Measurements from ENCODE around the gene PRLHR. TPM values are rescaled to one million over a fixed set of nuclear protein-coding genes. Genes with fewer than 3 reads are reported as not detected.

Gene PRLHR
- total and polyA plus RNA-seq, 10 donors: not detected

DNA sequence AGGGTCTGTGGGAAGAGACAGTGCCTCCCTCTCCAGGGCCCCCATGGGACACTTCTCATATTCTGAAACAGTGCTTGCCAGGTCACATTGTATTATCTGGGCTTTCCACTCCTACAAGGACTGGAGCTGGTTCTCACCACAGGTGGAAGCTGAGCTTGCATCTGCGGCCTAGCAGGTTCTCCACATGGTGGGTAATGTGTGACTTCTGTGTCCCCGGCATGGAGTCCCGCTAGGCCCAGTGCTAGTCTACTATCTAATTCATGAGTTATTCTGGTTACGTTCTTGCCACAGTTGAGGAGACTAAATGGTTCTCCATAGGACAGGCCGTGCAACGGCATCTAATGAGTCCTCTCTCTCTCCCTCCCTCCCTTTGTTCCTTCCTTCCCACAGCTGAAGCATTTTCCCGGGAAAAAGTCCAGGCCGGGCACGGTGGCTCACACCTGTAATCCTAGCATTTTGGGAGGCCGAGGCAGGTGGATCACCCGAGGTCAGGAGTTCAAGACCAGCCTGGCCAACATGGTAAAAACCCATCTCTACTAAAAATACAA is 27.7 kb downstream of the PRLHR start:
- Histone ChIP-seq H3K9me3 (peaks cover 0 to 2% (median 0%) of the 10 kb centered on the region in 8 donors), H3K4me1 (peaks cover 0 to 14% (median 3%) of the 10 kb centered on the region in 6 donors), H3K36me3 (no peaks in the 10 kb centered on the region), H3K27me3 (replicated peaks in 1 of 7) (peaks cover 0 to 4% (median 0%) of the 10 kb centered on the region in 7 donors), H3K4me3 (no peak overlapping the region), H3K27ac (no peak overlapping the region)
- WGBS, 5 donors: 74 to 87% (median 80%) methylated on average over 11 of the region's 11 CpGs
- intact Hi-C loops (cut with DNase I; ENCODE audit: low total_unique reads): loop anchor here (5.0 kb wide), 1 partner anchor 155 kb away; no protein-coding TSS in a partner anchor
- TF ChIP-seq CTCF (IDR thresholded peaks at IDR 0.05 in 8 of 11, conservative IDR thresholded peaks at IDR 0.05 in 3 of 11) (no peak), POLR2A (IDR thresholded peaks at IDR 0.05) (no peak), POLR2AphosphoS5 (IDR thresholded peaks at IDR 0.05) (no peak)
- no peak for DNase-seq

GRCh38 chr10:118566911-118567310 is 28.5 kb downstream of the PRLHR start:
- Histone ChIP-seq H3K4me1 (peaks cover 0 to 14% (median 3%) of the 10 kb centered on the region in 6 donors), H3K27ac (no peak overlapping the region), H3K9me3 (peaks cover 0 to 9% (median 4%) of the 10 kb centered on the region in 8 donors), H3K27me3 (replicated peaks in 1 of 7) (peaks cover 0 to 4% (median 0%) of the 10 kb centered on the region in 7 donors), H3K36me3 (no peaks in the 10 kb centered on the region), H3K4me3 (no peak overlapping the region)
- 76 to 91% (median 85%) methylated on average over 8 of the region's 8 CpGs for WGBS, 5 donors
- TF ChIP-seq CTCF (IDR thresholded peaks at IDR 0.05 in 8 of 11, conservative IDR thresholded peaks at IDR 0.05 in 3 of 11) (no peak), POLR2A (IDR thresholded peaks at IDR 0.05) (no peak), POLR2AphosphoS5 (IDR thresholded peaks at IDR 0.05) (no peak)
- intact Hi-C loops (cut with DNase I; ENCODE audit: low total_unique reads): loop anchor here (5.0 kb wide), 1 partner anchor 155 kb away; no protein-coding TSS in a partner anchor
- no peak for DNase-seq

DNA sequence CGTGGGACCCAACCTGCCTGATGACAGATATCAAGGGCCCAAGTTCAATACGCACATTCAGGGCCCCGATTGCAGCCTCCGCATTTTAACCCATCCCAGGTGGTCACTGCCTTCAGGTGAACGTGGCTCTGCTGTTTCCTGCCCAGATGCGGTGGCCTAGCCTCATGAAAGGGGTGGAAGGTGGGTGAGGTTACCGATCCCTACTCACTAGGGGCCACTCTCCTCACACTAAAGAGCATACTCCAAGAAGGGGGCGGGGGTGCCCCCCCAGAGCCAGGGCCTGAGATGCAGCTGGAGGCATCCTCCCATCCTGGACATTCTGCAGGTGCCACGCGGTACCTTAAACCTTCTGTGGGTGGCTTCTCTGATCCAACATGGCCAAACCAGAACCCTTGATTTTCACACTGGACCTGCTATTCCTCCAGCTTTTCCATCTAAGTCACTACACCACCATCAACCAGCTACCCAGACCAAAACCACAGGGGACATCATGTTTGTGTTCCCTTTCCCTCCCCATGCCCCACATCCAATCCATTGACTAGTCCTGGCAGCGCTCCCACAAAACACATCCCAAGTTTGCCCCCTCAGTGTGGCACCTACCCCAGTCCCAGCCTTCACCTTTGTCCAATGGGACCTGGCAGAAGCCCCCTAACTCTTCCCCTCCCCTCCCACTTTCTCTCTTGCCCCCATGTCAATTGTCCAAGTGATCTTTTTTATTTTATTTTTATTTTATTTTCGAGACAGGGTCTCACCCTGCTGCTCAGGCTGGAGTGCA is 30.0 kb downstream of the PRLHR start:
- no peak overlapping the region for H3K27ac ChIP-seq

More for the DNA sequence above, 30.0 kb downstream of the PRLHR start:
- intact Hi-C loops (cut with DNase I; ENCODE audit: low total_unique reads): loop anchor here (5.0 kb wide), 1 partner anchor 157 kb away; no protein-coding TSS in a partner anchor
- TF ChIP-seq POLR2AphosphoS5 (IDR thresholded peaks at IDR 0.05): no peak
- TF ChIP-seq POLR2A (IDR thresholded peaks at IDR 0.05): no peak
- no peak for TF ChIP-seq CTCF (IDR thresholded peaks at IDR 0.05 in 8 of 11, conservative IDR thresholded peaks at IDR 0.05 in 3 of 11)
- Histone ChIP-seq H3K36me3 (no peaks in the 10 kb centered on the region), H3K9me3 (peaks cover 0 to 16% (median 8%) of the 10 kb centered on the region in 8 donors), H3K27me3 (replicated peaks in 1 of 7) (peaks cover 0 to 4% (median 0%) of the 10 kb centered on the region in 7 donors), H3K4me1 (peaks cover 0 to 14% (median 3%) of the 10 kb centered on the region in 6 donors), H3K4me3 (no peak overlapping the region)
- DNase-seq: no peak
- WGBS, 5 donors: 75 to 90% (median 84%) methylated on average over 11 to 12 of the region's 12 CpGs

Measured in spleen (tissue), 11 donors.